Stimulated activated CD4-positive, alpha-beta T cell treated with anti-CD3 and anti-CD28 coated beads, Interleukin-4, amount 100 ng/mL, for 24 hours (primary cell): ENCODE results near the gene MYO1H.
"Not testable (repeated sequence)": the region's sequence is repeated elsewhere in the genome, so short reads cannot be mapped to it uniquely, and the experiment has no call there.

Experiments used
- DNase-seq: peaks from one replicate; pipeline ENCODE4 v3.0.0-alpha.2; 2020

MYO1H gene

GRCh38 chr12:109418848-109419480, 71.3 kb downstream of the MYO1H start:
- no peak for DNase-seq

GRCh38 chr12:109421355-109422087, 73.8 kb downstream of the MYO1H start:
- DNase-seq, result no peak

GRCh38 chr12:109422251-109422650, 74.6 kb downstream of the MYO1H start:
- DNase-seq, result no peak

GRCh38 chr12:109423392-109423791, 75.7 kb downstream of the MYO1H start:
- no peak for DNase-seq

- peak; percentile 75 for DNase-seq
Measured at GRCh38 chr12:109428037-109428629, 80.4 kb downstream of the MYO1H start.

- not testable (repeated sequence) for DNase-seq
Measured at GRCh38 chr12:109428804-109429203, 81.1 kb downstream of the MYO1H start.

GRCh38 chr12:109430244-109430643, 82.5 kb downstream of the MYO1H start:
- DNase-seq, result no peak

GRCh38 chr12:109432431-109432830, 84.7 kb downstream of the MYO1H start:
- no peak for DNase-seq

- DNase-seq, result peak; percentile 82
Measured at GRCh38 chr12:109432842-109433304, 85.2 kb downstream of the MYO1H start.

- no peak for DNase-seq
Measured at GRCh38 chr12:109433618-109434017, 85.9 kb downstream of the MYO1H start.

GRCh38 chr12:109434582-109434981, 86.9 kb downstream of the MYO1H start:
- DNase-seq, result no peak

GRCh38 chr12:109435428-109436187, 87.9 kb downstream of the MYO1H start:
- DNase-seq, result no peak

- no peak for DNase-seq
Measured at GRCh38 chr12:109436188-109436560, 88.5 kb downstream of the MYO1H start.

GRCh38 chr12:109439181-109439580, 91.5 kb downstream of the MYO1H start:
- DNase-seq, result no peak

GRCh38 chr12:109439951-109440350, 92.3 kb downstream of the MYO1H start:
- DNase-seq, result not testable (repeated sequence)

- no peak for DNase-seq
Measured at GRCh38 chr12:109440851-109441490, 93.3 kb downstream of the MYO1H start.

- DNase-seq, result no peak
Measured at GRCh38 chr12:109443794-109444193, 96.1 kb downstream of the MYO1H start.

GRCh38 chr12:109444259-109444658, 96.6 kb downstream of the MYO1H start:
- DNase-seq, result no peak

GRCh38 chr12:109445191-109445609, 97.5 kb downstream of the MYO1H start:
- no peak for DNase-seq

GRCh38 chr12:109446869-109447268, 99.2 kb downstream of the MYO1H start:
- no peak for DNase-seq

GRCh38 chr12:109447482-109447881, 99.8 kb downstream of the MYO1H start:
- DNase-seq, result no peak

GRCh38 chr12:109448272-109448671, 100.6 kb downstream of the MYO1H start:
- DNase-seq, result no peak
